ENCODE results near the gene FURIN. TPM values are rescaled to one million over a fixed set of nuclear protein-coding genes. Genes with fewer than 3 reads are reported as not detected.
"Not testable (repeated sequence)": the region's sequence is repeated elsewhere in the genome, so short reads cannot be mapped to it uniquely, and the experiment has no call there.

FURIN gene
- total RNA-seq, 1 experiment from 2014 or later = 20.4 TPM

DNA sequence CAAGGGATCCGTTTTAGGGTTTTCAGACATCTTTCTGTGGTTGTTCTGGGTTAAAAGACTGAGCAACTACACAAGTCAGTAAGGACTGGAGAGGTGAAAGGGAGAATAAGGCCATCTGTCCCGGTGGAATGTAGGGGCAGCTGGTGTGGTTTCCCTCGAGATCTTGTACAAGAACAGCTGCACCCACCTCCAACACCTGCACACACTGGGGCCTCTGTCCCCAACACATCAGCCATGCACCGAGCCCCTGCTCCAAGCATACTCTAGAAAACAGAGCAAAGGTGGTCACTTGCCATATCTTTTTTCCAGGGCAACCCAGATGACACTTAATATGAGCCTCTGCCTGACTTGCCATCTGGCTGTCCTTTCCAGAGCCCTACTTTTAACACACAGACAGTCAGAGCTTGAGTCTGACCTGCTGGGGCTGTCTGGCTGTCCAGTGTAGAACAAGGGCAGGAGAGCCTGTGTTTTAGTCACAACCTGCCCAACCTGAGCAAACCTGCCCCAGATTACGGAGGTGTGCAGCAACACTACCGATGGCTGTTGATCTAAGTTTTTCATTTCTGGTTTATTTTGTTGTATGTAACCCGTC is 46.9 kb downstream of the FURIN start:
- DNase-seq (ENCODE audit: low read depth) = no peak

DNA sequence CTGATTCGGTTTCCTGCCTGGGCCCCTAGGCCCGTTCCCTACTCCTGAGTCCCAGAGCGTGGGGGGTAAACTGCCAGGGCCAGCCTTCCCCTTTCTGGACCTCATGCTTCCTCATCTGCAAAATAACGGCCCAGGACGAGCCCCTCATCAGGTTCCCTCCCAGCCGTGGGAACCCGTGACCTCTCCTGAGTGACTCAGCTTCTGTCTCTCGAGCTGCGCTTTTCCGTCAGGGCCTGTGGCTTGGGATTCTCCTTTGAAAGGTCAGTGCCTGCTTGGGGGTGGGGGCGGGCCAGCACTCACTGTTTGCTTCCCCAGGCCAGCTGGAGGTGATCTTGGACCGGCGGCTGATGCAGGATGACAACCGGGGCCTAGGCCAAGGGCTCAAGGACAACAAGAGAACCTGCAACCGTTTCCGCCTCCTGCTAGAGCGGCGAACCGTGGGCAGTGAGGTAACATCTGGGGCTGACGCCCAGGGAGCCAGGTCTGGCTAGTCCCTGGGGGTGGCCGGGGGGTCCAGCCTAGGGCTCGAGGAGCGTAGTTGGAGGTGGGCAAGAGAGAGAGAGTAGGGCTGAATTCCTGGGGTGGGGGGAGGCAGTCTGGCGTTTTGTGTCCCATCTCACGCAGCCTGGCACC is 47.5 kb downstream of the FURIN start:
- DNase-seq (ENCODE audit: low read depth) = no peak

DNA sequence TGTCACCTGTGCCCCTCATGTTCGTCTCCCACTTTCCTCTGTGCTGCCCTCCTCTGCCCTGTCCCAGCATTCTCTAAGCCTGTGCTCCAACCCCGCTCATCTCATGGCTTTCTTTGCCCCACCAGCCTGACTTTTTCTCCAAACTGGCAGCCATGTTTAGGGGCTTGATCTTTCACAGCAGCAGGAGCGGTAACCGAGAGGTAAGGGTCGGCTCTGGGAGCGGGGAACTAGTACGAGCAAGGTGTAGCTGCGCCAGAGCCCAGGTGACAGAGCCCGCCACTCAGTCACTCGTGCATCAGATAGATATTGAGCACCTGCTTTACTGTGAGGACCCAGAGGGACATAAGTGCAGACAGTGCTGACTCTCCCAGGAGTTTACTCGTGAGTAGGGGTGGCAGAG is 48.1 kb downstream of the FURIN start:
- DNase-seq (ENCODE audit: low read depth) = no peak

DNA sequence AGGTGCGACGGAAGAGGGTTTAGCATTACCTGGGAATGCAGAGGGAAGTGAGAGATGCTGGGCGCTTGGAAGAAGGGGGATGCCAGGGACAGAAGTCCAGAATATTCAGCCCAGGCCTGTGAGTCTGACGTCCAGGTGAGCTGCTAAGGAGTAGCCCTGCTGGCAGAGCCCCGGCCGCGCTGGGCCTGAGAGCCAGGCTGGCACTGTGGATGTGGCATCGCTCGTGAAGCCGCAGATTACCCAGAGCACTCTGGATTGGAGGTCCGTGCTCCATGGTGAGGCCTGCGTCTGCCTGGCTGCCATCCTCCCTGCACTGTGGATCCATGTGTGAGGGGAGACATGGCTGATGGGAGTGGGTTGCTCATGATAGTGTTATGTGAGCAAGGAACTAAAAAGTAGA is 49.2 kb downstream of the FURIN start:
- no peak for DNase-seq (ENCODE audit: low read depth)

DNA sequence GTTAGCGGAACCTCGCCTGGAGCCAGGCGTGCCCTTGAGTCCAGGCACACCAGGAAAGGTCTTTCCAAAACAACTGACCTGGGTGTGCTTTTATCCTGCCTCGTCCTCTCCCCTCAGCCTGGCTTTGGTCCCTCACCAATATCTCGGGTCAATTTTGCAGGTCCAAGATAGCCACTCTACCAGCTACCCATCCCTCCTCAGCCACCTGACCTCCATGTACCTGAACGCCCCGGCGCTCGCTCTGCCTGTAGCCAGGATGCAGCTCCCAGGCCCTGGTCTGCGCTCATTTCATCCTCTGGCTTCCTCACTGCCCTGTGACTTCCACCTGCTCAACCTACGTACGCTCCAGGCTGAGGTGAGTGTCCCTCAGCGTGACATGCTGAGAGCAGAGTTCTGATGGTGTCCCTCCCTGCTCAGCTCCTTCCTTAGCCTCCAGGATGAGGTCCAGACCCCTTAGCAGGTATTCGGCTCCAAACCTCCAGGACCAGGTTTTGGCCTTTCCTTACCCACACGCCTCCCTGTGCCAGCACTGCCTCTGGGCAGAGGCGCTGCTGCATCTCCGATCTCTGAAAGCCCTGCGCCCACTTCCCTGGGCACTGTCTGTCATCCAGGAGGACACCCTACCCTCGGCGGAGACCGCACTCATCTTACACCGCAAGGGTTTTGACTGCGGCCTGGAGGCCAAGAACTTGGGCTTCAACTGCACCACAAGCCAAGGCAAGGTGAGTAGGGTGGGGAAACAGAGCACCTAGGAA is 49.8 kb downstream of the FURIN start:
- no peak for DNase-seq (ENCODE audit: low read depth)

DNA sequence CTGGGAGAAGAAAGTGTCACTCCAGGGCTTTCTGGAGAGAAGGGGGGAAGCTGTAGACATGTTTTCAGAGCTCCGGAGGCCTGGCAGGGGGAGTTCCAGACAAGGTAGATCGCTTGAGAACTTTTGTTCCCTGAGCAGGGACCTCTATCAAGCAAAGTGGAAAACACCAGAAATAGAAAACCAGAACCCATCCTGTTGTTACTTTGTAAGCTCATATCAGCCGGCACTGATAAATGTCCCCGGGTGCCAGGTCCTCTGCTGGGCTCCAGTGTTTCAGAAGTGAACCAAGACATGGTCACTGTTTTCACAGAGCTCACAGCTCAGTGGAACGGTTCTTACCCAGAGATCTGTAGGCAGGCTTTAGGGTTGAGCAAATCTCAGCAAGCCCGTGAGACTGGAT is 50.4 kb downstream of the FURIN start:
- DNase-seq (ENCODE audit: low read depth) = no peak

DNA sequence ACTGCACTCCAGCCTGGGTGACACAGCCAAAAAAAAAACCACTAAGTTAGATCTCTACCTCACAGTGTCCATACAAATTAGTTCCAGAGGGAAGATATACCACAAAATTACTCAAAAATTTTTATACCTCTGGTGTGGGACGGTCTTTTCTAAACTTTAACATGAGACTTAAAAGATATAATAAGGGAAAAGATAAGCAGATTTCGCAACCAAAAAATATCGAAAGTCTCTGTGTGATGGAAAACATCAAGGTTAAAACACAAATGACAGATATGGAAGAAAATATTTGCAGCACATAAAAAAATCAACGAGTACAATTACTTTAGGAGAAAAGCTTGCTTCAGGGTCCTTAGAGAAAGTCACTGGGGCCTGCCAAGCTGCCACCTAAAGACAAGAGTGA is 53.5 kb downstream of the FURIN start:
- no peak for DNase-seq (ENCODE audit: low read depth)

DNA sequence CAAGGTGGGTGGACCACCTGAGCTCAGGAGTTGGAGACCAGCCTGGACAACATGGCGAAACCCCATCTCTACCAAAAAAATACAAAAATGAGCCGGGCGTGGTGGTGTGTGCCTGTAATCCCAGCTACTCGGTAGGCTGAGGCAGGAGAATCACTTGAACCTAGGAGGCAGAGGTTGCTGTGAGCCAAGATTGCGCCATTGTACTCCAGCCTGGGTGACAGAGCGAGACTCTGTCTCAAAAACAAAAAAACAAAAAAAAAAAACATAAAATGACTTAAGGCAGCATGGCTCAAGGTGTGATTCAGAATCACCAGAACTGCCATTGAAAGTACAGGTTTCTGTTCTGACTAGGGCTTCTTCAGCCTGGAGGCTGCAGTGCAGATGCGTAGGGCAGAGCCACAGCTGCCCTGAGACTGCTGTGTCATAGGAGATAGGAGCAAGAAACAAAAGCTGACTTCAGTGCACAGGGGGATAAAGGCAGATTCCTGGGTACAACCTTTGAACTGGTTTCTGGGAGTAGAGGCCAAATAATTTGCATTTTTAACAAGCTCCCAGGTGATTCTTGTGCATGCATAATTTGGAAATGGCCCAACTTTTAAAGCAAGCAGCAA is 54.4 kb downstream of the FURIN start:
- DNase-seq (ENCODE audit: low read depth) = not testable (repeated sequence)

DNA sequence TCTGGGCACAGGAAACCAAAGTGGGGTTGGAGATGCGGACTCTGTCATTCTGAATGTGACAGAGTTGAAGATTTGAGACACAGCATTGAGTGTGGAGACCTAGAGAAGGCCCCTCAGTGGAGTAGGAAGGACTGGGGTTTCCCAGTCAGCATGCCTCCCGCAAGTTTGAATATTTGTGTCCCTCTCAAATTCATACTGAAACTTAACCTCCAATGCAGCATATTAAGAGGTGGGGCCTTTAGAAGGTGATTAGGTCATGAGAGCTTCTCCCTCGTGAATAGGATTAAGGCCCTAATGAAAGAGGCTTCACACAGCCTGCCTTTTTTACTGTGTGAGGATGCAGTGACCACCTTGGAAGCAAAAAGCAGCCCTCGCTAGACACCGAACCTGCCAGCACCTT is 56.0 kb downstream of the FURIN start:
- DNase-seq (ENCODE audit: low read depth) = no peak

DNA sequence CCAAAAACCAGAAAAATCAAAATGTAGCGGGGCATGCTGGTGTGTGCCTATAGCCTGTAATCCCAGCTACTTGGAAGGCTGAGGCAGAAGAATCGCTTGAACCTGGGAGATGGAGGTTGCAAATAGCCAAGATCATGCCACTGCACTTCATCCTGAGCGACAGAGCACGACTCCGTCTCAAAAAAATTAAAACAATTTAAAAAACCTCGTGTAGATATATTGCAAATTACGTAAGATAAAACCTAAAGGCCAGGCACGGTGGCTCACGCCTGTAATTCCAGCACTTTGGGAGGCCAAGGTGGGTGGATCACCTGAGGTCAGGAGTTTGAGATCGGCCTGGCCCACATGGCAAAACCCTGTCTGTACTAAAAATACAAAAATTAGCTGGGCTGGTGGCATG is 58.4 kb downstream of the FURIN start:
- DNase-seq (ENCODE audit: low read depth) = not testable (repeated sequence)

DNA sequence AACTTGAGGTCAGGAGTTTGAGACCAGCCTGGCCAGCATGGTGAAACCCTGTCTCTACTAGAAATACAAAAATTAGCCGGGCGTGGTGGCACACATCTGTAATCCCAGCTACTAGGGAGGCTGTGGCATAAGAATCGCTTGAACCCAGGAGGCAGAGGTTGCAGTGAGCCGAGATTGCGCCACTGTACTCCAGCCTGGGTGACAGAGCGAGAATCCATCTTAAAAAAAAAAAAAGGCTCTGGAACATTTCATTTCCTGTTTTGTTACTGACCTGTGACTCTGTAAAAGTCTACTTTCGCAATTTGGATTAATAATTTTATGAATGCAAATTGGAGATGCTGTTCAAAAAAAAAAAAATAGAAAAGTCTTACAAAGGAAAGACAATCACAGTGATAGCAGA is 59.7 kb downstream of the FURIN start:
- DNase-seq (ENCODE audit: low read depth) = not testable (repeated sequence)

DNA sequence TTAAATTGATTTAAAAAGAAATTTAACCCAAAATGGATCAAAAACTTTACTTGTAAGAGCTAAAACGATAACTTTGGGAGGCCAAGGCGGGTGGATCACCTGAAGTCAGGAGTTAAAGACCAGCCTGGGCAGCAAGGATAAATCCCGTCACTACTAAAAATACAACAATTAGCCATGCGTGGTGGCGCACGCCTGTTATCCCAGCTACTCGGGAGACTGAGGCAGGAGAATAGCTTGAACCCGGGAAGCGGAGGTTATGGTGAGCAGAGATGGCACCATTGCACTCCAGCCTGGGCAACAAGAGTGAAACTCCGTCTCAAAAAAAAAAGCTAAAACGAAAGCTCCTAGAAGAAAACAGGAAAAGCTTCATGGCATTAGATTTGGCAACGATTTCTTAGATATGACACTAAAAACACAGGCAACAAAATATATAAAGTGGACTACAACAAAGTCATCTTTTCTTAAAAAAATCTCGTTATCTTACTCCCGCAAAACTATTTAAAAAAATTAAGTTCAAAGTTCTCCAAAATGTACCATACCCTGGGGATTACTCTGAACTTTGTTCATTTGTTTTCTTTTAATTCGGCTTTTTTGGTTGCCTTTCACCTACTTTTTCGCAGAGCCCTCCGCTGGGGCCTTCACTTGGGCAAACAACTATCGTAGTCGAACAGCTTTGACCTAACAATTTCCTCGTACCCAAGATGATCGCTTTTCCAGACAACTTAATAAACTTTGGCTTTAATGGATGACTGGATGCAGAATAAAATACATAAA is 61.0 kb downstream of the FURIN start:
- DNase-seq (ENCODE audit: low read depth) = no peak

DNA sequence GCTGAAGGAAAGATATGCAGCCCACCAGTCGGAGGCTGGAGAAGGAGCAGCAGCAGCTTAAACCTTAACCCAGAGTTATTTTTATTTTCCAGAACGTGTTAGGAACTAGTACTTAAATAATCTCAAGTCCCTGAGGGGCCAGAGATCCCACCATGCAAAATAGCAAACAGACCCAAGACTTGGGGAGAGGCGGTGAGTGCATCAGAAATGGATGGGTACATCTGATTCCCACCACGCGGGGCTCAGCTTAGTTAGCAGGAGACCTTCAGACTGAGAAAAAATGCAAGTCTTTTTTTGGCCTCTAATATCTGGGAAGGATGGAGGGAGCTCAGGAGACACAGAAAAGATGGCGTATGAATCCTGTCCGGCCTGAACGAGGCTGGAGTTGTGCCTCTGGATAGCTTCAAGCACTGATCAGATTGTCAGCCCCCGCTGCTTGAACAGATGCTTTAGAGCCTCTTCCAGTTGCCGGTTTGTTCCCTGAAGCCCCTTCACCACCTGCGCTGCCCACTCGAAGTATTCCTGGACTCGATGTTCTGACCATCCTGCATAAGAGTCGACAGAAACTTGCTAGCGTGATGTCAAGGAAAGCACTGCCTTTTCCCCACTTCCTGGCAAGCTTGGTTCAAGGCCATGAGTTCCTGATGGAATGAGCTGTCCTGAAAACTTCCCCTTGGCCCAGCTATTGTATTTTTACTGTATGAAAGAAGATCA is 62.6 kb downstream of the FURIN start:
- no peak for DNase-seq (ENCODE audit: low read depth)

DNA sequence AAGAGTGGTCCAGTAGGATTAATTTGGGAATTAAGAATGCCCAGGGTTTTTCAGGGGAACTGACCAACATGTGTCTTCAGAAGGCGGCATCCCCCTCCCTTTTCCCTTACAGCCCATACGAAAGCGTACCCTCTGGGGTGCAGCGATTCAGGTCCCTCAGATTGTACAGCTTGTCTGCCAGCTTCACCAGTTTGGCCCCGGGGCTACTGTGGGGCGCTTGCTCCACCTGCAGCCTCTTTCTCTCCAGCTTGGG is 63.1 kb downstream of the FURIN start:
- DNase-seq (ENCODE audit: low read depth) = no peak

DNA sequence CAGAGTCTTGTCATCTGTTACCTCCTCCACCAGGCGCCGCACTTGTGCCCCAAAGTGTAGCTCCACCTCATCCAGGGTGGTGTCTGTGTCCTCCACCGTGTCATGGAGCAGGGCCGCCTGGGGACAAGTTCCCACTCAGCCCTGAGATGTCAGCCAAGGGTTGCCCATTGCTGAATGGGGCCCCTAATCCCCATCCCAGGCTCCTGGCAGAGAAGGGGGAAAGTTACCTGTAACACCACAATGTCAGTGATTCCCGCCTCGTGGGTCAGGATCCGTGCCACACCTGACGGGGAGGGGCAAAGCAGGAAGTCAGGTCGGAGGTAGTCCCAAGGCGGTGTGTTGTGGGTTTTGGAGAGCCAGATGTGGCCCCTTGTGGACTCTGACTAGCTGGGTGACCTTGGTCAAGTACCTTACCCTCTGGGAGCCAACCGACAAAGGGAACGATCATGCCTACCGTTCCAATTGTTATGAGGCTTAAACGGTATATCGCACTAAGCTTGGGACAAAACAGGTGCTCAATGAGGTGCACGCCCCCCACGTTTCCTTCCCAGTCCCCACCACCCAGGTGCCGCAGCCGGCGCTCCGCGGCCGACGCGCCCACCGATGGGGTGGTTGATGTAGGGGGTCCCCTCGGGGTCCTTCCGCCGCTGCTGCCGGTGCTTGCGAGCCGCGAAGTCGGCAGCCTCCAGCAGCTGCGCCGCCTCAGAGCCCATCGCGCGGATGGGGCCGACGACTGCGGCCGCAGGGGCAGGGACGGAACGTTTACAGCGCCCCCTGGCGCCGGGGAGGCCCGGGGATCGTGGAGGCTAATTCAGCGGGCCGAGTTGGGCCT is 63.7 kb downstream of the FURIN start, which contains the start of gene HDDC3:
Gene HDDC3 (minus strand): TSS at position 722 of the 832 bp plus-strand sequence. CDS start 9 bp downstream, at position 713.
- peak; percentile 82 for DNase-seq (ENCODE audit: low read depth)

DNA sequence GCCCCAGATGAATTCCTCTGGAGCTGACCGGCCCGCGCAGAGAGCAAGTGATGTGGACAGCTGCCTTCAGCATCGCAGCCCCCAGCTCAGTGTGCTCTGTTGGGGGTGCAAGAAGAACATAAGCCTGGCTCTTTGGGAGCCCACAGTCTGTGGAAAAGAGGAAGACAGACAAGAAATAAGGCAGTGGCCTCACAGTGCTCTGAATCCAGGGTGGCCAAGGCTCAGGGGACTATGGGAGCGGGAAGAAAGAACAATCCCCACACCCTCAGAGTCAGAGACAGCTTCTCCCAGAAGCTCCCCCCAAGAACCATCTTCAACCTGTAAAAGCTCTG is 64.2 kb downstream of the FURIN start:
- no peak for DNase-seq (ENCODE audit: low read depth)
